Measurements from ENCODE around the gene LMAN2L.

DNA sequence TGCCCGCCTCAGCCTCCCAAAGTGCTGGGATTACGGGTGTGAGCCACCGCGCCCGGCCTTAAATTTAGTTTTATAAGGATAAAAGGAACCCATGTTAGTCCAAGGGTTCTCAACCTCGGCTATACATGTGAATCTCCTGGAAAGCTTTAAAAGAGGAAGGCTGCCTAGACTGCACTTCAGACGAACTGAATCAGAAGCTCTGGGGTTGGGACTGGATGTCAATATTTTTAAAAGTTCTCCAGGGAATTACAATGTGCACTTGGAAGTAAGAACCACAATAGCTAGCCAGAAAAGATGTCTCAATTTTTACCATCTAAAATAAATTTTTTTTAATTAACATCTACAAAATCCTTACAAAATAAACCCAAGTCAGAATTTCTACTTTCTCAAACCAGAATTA lies 10.1 kb downstream of the LMAN2L start:
- TF ChIP-seq, protein P1, sequence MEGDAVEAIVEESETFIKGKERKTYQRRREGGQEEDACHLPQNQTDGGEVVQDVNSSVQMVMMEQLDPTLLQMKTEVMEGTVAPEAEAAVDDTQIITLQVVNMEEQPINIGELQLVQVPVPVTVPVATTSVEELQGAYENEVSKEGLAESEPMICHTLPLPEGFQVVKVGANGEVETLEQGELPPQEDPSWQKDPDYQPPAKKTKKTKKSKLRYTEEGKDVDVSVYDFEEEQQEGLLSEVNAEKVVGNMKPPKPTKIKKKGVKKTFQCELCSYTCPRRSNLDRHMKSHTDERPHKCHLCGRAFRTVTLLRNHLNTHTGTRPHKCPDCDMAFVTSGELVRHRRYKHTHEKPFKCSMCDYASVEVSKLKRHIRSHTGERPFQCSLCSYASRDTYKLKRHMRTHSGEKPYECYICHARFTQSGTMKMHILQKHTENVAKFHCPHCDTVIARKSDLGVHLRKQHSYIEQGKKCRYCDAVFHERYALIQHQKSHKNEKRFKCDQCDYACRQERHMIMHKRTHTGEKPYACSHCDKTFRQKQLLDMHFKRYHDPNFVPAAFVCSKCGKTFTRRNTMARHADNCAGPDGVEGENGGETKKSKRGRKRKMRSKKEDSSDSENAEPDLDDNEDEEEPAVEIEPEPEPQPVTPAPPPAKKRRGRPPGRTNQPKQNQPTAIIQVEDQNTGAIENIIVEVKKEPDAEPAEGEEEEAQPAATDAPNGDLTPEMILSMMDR (IDR thresholded peaks at IDR 0.05; ENCODE audit: low read length): no peak
- TF ChIP-seq EZH2 (IDR thresholded peaks at IDR 0.05; ENCODE audit: borderline replicate concordance, low read length): no peak
